ENCODE measurements around the gene CLEC16A.

DNA sequence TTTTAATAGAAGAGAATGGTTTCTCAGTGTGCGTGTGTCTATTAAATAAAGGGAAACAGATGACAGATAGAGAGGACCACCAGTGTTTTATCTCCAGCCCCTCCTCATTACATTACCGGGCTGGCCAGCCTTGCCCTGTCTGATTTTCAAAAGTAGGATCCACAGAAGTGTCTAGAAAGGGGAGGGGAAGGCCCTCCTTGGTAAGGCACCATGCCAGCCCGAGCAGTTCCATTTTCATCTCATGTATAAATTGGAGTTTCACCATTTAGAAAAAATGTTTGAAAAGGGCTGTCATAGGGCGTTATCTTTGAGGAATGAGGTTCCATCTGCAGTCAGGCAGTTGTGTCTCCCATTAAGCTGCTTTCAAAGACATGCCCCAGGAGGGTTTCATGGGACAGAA, 214.9 kb downstream of the CLEC16A start:
- TF ChIP-seq, protein P1, sequence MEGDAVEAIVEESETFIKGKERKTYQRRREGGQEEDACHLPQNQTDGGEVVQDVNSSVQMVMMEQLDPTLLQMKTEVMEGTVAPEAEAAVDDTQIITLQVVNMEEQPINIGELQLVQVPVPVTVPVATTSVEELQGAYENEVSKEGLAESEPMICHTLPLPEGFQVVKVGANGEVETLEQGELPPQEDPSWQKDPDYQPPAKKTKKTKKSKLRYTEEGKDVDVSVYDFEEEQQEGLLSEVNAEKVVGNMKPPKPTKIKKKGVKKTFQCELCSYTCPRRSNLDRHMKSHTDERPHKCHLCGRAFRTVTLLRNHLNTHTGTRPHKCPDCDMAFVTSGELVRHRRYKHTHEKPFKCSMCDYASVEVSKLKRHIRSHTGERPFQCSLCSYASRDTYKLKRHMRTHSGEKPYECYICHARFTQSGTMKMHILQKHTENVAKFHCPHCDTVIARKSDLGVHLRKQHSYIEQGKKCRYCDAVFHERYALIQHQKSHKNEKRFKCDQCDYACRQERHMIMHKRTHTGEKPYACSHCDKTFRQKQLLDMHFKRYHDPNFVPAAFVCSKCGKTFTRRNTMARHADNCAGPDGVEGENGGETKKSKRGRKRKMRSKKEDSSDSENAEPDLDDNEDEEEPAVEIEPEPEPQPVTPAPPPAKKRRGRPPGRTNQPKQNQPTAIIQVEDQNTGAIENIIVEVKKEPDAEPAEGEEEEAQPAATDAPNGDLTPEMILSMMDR (IDR thresholded peaks at IDR 0.05): no peak
- TF ChIP-seq POLR2A (IDR thresholded peaks at IDR 0.05): no peak
